Mammary epithelial cell (primary cell): Measurements from ENCODE around the gene BPGM.

ENCODE experiments used
- EZH2 ChIP-seq: IDR thresholded peaks from 2 replicates; pipeline ENCODE4 v1.6.1; 2012; ENCODE audit warnings: low read length, inconsistent platforms, borderline replicate concordance
- TF ChIP-seq, protein P1 (sequence below), 2 donors: IDR thresholded peaks in 1 of 2; conservative IDR thresholded peaks in 1 of 2; 2 replicates each; pipeline ENCODE4 v1.5.1; 2011 to 2012; ENCODE audit warnings: inconsistent platforms in 2 of 2, low read length in 2 of 2, mild to moderate bottlenecking in 2 of 2, control low read depth in 1 of 2, low read depth in 1 of 2; ENCODE audit not compliant: insufficient read depth in 1 of 2; ENCODE audit errors: extremely low read depth in 1 of 2

DNA sequence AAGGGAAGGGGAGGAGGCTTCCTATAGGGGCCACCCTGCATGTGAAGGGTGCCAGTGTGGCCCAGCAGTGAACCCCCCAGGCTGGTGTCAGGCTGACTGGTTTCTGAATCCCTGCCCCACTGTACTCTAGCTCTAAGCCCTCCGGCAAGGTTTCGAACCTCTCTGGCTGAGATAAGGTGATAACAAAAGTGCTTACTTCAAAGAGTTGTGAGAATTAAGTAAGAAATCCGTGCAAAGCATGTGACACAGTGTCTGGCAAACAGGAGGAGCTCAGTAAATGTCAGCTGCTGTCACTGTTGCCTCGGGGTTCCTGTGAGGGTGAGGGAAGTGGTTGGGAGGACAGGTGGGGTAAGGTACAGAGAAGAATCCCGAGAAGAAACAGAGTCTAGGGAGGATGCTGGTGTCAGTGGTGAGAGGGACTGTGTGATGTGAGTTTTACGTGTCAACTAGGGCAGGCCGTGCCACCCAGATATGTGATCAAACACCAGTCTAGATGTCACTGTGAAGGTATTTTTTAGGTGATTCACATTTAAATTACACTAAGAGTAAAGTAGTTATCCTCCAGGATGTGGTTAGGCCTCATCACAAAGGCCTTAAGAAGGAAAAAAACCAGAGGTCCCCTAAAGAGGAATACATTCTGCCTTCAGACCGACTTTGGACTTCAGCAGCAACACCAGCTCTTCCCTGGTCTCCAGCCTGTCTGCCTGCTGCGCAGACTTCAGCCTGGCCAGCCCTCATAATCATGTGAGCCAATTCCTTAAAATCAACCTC, 64.4 kb downstream of the BPGM start:
- TF ChIP-seq, protein P1, sequence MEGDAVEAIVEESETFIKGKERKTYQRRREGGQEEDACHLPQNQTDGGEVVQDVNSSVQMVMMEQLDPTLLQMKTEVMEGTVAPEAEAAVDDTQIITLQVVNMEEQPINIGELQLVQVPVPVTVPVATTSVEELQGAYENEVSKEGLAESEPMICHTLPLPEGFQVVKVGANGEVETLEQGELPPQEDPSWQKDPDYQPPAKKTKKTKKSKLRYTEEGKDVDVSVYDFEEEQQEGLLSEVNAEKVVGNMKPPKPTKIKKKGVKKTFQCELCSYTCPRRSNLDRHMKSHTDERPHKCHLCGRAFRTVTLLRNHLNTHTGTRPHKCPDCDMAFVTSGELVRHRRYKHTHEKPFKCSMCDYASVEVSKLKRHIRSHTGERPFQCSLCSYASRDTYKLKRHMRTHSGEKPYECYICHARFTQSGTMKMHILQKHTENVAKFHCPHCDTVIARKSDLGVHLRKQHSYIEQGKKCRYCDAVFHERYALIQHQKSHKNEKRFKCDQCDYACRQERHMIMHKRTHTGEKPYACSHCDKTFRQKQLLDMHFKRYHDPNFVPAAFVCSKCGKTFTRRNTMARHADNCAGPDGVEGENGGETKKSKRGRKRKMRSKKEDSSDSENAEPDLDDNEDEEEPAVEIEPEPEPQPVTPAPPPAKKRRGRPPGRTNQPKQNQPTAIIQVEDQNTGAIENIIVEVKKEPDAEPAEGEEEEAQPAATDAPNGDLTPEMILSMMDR (conservative IDR thresholded peaks at IDR 0.05 in 1 of 2, IDR thresholded peaks at IDR 0.05 in 1 of 2; ENCODE audit: extremely low read depth in 1 of 2, insufficient read depth in 1 of 2, low read depth in 1 of 2, low read length in 2 of 2): no peak
- TF ChIP-seq EZH2: no peak
